OCI-LY1 (cell line): ENCODE results near the gene PHLDB2.

Experiments used
- EZH2 ChIP-seq: fragments of 200-600 bp; sonication (generic), shearing (Covaris generic); IDR thresholded peaks from 2 replicates; pipeline ENCODE4 v1.8.0; 2017; ENCODE audit warnings: borderline replicate concordance, mixed run types, mild to moderate bottlenecking, antibody characterized with exemption, low read length, moderate library complexity, mixed read lengths
- TF ChIP-seq, protein P1 (sequence below): fragments of 200-600 bp; sonication (generic), shearing (Covaris generic); IDR thresholded peaks from 2 replicates; pipeline ENCODE4 v1.5.1; 2017; ENCODE audit warnings: mild to moderate bottlenecking, antibody characterized with exemption, low read length, moderate library complexity, mixed read lengths

DNA sequence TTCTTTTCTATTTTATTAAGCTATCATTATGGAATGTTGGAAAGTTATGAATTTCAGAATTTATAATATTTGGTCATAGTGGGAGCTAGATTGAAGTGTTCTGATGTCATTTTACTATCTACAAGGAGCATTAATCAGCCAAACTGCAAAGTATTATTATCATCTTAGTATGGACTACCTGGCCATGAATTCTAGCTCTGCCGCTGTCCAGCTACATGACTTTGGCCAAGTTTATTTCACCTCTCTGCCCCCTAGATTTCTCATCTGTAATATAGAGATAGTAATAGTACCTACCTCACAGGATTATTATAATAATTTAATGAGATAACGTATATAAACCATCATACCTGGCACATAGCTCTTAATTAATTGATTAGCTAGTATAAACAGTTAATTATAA, 92.0 kb downstream of the PHLDB2 start:
- TF ChIP-seq, protein P1, sequence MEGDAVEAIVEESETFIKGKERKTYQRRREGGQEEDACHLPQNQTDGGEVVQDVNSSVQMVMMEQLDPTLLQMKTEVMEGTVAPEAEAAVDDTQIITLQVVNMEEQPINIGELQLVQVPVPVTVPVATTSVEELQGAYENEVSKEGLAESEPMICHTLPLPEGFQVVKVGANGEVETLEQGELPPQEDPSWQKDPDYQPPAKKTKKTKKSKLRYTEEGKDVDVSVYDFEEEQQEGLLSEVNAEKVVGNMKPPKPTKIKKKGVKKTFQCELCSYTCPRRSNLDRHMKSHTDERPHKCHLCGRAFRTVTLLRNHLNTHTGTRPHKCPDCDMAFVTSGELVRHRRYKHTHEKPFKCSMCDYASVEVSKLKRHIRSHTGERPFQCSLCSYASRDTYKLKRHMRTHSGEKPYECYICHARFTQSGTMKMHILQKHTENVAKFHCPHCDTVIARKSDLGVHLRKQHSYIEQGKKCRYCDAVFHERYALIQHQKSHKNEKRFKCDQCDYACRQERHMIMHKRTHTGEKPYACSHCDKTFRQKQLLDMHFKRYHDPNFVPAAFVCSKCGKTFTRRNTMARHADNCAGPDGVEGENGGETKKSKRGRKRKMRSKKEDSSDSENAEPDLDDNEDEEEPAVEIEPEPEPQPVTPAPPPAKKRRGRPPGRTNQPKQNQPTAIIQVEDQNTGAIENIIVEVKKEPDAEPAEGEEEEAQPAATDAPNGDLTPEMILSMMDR, result no peak
- no peak for TF ChIP-seq EZH2
